ENCODE measurements around the gene WFDC5. TPM values are rescaled to one million over a fixed set of nuclear protein-coding genes. Genes with fewer than 3 reads are reported as not detected.
"Not testable (repeated sequence)": the region's sequence is repeated elsewhere in the genome, so short reads cannot be mapped to it uniquely, and the experiment has no call there.

Gene WFDC5
- not detected in 2 replicates for total RNA-seq (2014; rRNA removed; shearing (Covaris generic))

GRCh38 chr20:45114465-45115385 is at the start of gene WFDC5:
WFDC5 (minus strand) TSS chr20:45115174; CDS start chr20:45115083, 91 bp downstream.
- Histone ChIP-seq H3K9me3 (replicated peaks) (no peaks in the 10 kb centered on the region), H3K4me3 (no peak within 1 kb of the TSS), H3K4me1 (replicated peaks) (no peaks in the 10 kb centered on the region), H3K36me3 (no peaks in the 10 kb centered on the region), H3K27me3 (replicated peaks) (peaks cover 15% of the 10 kb centered on the region; the same call in 1 of the 2 replicates), H3K27ac (no peak within 1 kb of the TSS)
- DNase-seq (ENCODE audit: low read depth in 1 of 2, low spot score in 2 of 2) = peak in 1 of 2 experiments; percentile 24

- Histone ChIP-seq H3K4me3 (no peak overlapping the region), H3K36me3 (no peaks in the 10 kb centered on the region), H3K4me1 (replicated peaks) (no peaks in the 10 kb centered on the region), H3K9me3 (replicated peaks) (no peaks in the 10 kb centered on the region; the same call in 1 of the 2 replicates), H3K27ac (no peak overlapping the region), H3K27me3 (replicated peaks) (no peaks in the 10 kb centered on the region)
- no peak for DNase-seq (ENCODE audit: low read depth in 1 of 2, low spot score in 2 of 2)
These were observed 48.3 kb upstream of the WFDC5 start for GRCh38 chr20:45163083-45163803.

GRCh38 chr20:45157962-45158361 is 43.0 kb upstream of the WFDC5 start:
- Histone ChIP-seq H3K27me3 (replicated peaks) (no peaks in the 10 kb centered on the region), H3K27ac (no peak overlapping the region), H3K4me1 (replicated peaks) (no peaks in the 10 kb centered on the region), H3K4me3 (no peak overlapping the region), H3K9me3 (replicated peaks) (no peaks in the 10 kb centered on the region), H3K36me3 (no peaks in the 10 kb centered on the region)
- DNase-seq (ENCODE audit: low read depth in 1 of 2, low spot score in 2 of 2) = no peak

- H3K4me3 ChIP-seq = no peak overlapping the region
- 0 out of 2 replicates have a peak, but pooled peaks cover 2% of the 10 kb centered on the region for H3K27me3 ChIP-seq (replicated peaks)
- H3K36me3 ChIP-seq = no peaks in the 10 kb centered on the region
- H3K9me3 ChIP-seq (replicated peaks) = no peaks in the 10 kb centered on the region
- DNase-seq (ENCODE audit: low read depth in 1 of 2, low spot score in 2 of 2) = no peak
- no peak overlapping the region for H3K27ac ChIP-seq
- no peaks in the 10 kb centered on the region for H3K4me1 ChIP-seq (replicated peaks)
These were observed 41.7 kb upstream of the WFDC5 start for GRCh38 chr20:45156713-45157112.

GRCh38 chr20:45154794-45155193 is 39.8 kb upstream of the WFDC5 start:
- not testable (repeated sequence) for H3K4me3 ChIP-seq; H3K4me1 ChIP-seq (replicated peaks); H3K27me3 ChIP-seq (replicated peaks); H3K27ac ChIP-seq; H3K36me3 ChIP-seq; DNase-seq (ENCODE audit: low read depth in 1 of 2, low spot score in 2 of 2); H3K9me3 ChIP-seq (replicated peaks)

- DNase-seq (ENCODE audit: low read depth in 1 of 2, low spot score in 2 of 2) = no peak
- Histone ChIP-seq H3K4me1 (replicated peaks) (no peaks in the 10 kb centered on the region), H3K36me3 (no peaks in the 10 kb centered on the region), H3K27me3 (replicated peaks) (0 out of 2 replicates have a peak, but pooled peaks cover 2% of the 10 kb centered on the region), H3K4me3 (no peak overlapping the region), H3K9me3 (replicated peaks) (no peaks in the 10 kb centered on the region), H3K27ac (no peak overlapping the region)
These were observed 39.2 kb upstream of the WFDC5 start for GRCh38 chr20:45154183-45154582.

GRCh38 chr20:45153752-45154151 is 38.8 kb upstream of the WFDC5 start:
- DNase-seq (ENCODE audit: low read depth in 1 of 2, low spot score in 2 of 2) = no peak
- 0 out of 2 replicates have a peak, but pooled peaks cover 2% of the 10 kb centered on the region for H3K27me3 ChIP-seq (replicated peaks)

GRCh38 chr20:45153147-45153546 is 38.2 kb upstream of the WFDC5 start:
- DNase-seq (ENCODE audit: low read depth in 1 of 2, low spot score in 2 of 2) = no peak
- H3K4me1 ChIP-seq (replicated peaks) = no peaks in the 10 kb centered on the region

More at GRCh38 chr20:45153752-45154151, 38.8 kb upstream of the WFDC5 start:
- Histone ChIP-seq H3K9me3 (replicated peaks) (no peaks in the 10 kb centered on the region), H3K36me3 (no peaks in the 10 kb centered on the region), H3K27ac (no peak overlapping the region), H3K4me3 (no peak overlapping the region), H3K4me1 (replicated peaks) (no peaks in the 10 kb centered on the region)

GRCh38 chr20:45152405-45152804 is 37.4 kb upstream of the WFDC5 start:
- Histone ChIP-seq H3K4me1 (replicated peaks) (no peaks in the 10 kb centered on the region), H3K27me3 (replicated peaks) (0 out of 2 replicates have a peak, but pooled peaks cover 8% of the 10 kb centered on the region), H3K4me3 (no peak overlapping the region), H3K36me3 (no peaks in the 10 kb centered on the region), H3K9me3 (replicated peaks) (no peaks in the 10 kb centered on the region), H3K27ac (no peak overlapping the region)
- no peak for DNase-seq (ENCODE audit: low read depth in 1 of 2, low spot score in 2 of 2)

More at GRCh38 chr20:45153147-45153546, 38.2 kb upstream of the WFDC5 start:
- H3K4me3 ChIP-seq = no peak overlapping the region
- H3K27me3 ChIP-seq (replicated peaks) = 0 out of 2 replicates have a peak, but pooled peaks cover 2% of the 10 kb centered on the region
- no peaks in the 10 kb centered on the region for H3K9me3 ChIP-seq (replicated peaks)
- H3K27ac ChIP-seq = no peak overlapping the region
- no peaks in the 10 kb centered on the region for H3K36me3 ChIP-seq

- Histone ChIP-seq H3K36me3 (no peaks in the 10 kb centered on the region), H3K27me3 (replicated peaks) (peaks cover 29% of the 10 kb centered on the region), H3K27ac (no peak overlapping the region), H3K4me1 (replicated peaks) (no peaks in the 10 kb centered on the region), H3K9me3 (replicated peaks) (no peaks in the 10 kb centered on the region), H3K4me3 (no peak overlapping the region)
- no peak for DNase-seq (ENCODE audit: low read depth in 1 of 2, low spot score in 2 of 2)
These were observed 34.1 kb upstream of the WFDC5 start for GRCh38 chr20:45149062-45149461.

GRCh38 chr20:45140836-45141235 is 25.9 kb upstream of the WFDC5 start:
- H3K4me3 ChIP-seq = no peak overlapping the region
- no peak overlapping the region for H3K27ac ChIP-seq
- no peak for DNase-seq (ENCODE audit: low read depth in 1 of 2, low spot score in 2 of 2)
- no peaks in the 10 kb centered on the region for H3K36me3 ChIP-seq
- peaks cover 14% of the 10 kb centered on the region for H3K27me3 ChIP-seq (replicated peaks)
- H3K4me1 ChIP-seq (replicated peaks) = no peaks in the 10 kb centered on the region
- no peaks in the 10 kb centered on the region for H3K9me3 ChIP-seq (replicated peaks)

- not testable (repeated sequence) for DNase-seq (ENCODE audit: low read depth in 1 of 2, low spot score in 2 of 2); H3K36me3 ChIP-seq; H3K27ac ChIP-seq; H3K4me1 ChIP-seq (replicated peaks); H3K9me3 ChIP-seq (replicated peaks); H3K4me3 ChIP-seq
- peaks cover 10% of the 10 kb centered on the region; the same call in 1 of the 2 replicates for H3K27me3 ChIP-seq (replicated peaks)
These were observed 24.9 kb upstream of the WFDC5 start for GRCh38 chr20:45139733-45140375.

GRCh38 chr20:45138561-45139300 is 23.8 kb upstream of the WFDC5 start:
- Histone ChIP-seq H3K36me3 (no peaks in the 10 kb centered on the region), H3K4me1 (replicated peaks) (no peaks in the 10 kb centered on the region), H3K27ac (no peak overlapping the region), H3K27me3 (replicated peaks) (0 out of 2 replicates have a peak, but pooled peaks cover 5% of the 10 kb centered on the region), H3K9me3 (replicated peaks) (no peaks in the 10 kb centered on the region), H3K4me3 (no peak overlapping the region)
- DNase-seq (ENCODE audit: low read depth in 1 of 2, low spot score in 2 of 2) = peak in 1 of 2 experiments; percentile 12

All from SJSA1 (cell line).